ENCODE measurements around the gene MRGPRG. TPM values are rescaled to one million over a fixed set of nuclear protein-coding genes. Genes with fewer than 3 reads are reported as not detected.
"Not testable (repeated sequence)": the region's sequence is repeated elsewhere in the genome, so short reads cannot be mapped to it uniquely, and the experiment has no call there.

MRGPRG gene
- total and polyA plus RNA-seq, 2 donors from 2014 or later: not detected

- H3K9ac ChIP-seq (ENCODE audit: low read length in 3 of 3): no peak overlapping the region
- TF ChIP-seq CTCF (IDR thresholded peaks at IDR 0.05; ENCODE audit: borderline replicate concordance, extremely low read depth, insufficient read depth): no peak
- peaks cover 0 to 3% (median 0%) of the 10 kb centered on the region in 3 donors for H3K9me3 ChIP-seq (ENCODE audit: control insufficient read depth in 2 of 3, insufficient read depth in 1 of 3, low read length in 3 of 3)
- H3K27ac ChIP-seq (ENCODE audit: low read depth in 2 of 2, low read length in 2 of 2): no peak overlapping the region
- FAIRE-seq: no peak
- H3K27me3 ChIP-seq (ENCODE audit: control insufficient read depth, insufficient read depth, low read length): no peaks in the 10 kb centered on the region
- peak in 2 of 5 donors; percentile 39 to 46 for DNase-seq
- intact Hi-C loops (cut with DNase I): no loop called here
- no peak overlapping the region for H3K4me3 ChIP-seq (ENCODE audit: low read length in 3 of 3)
- H3K4me1 ChIP-seq (ENCODE audit: control insufficient read depth in 2 of 3, insufficient read depth in 2 of 3, low read depth in 1 of 3, low read length in 3 of 3): peaks cover 0 to 6% (median 5%) of the 10 kb centered on the region in 3 donors
- H3K36me3 ChIP-seq (ENCODE audit: control insufficient read depth in 2 of 3, insufficient read depth in 3 of 3, low read length in 3 of 3): no peaks in the 10 kb centered on the region
These were observed 47.6 kb downstream of the MRGPRG start for GRCh38 chr11:3170756-3171650.

- DNase-seq: peak in 2 of 5 donors; percentile 37 to 73
- no peak overlapping the region for H3K27ac ChIP-seq (ENCODE audit: low read depth in 2 of 2, low read length in 2 of 2)
- no peak overlapping the region for H3K9ac ChIP-seq (ENCODE audit: low read length in 3 of 3)
- peaks cover 0 to 9% (median 5%) of the 10 kb centered on the region in 3 donors for H3K4me1 ChIP-seq (ENCODE audit: control insufficient read depth in 2 of 3, insufficient read depth in 2 of 3, low read depth in 1 of 3, low read length in 3 of 3)
- no peaks in the 10 kb centered on the region for H3K27me3 ChIP-seq (ENCODE audit: control insufficient read depth, insufficient read depth, low read length)
- no peak for TF ChIP-seq CTCF (IDR thresholded peaks at IDR 0.05; ENCODE audit: borderline replicate concordance, extremely low read depth, insufficient read depth)
- H3K36me3 ChIP-seq (ENCODE audit: control insufficient read depth in 2 of 3, insufficient read depth in 3 of 3, low read length in 3 of 3): no peaks in the 10 kb centered on the region
- FAIRE-seq: no peak
- H3K4me3 ChIP-seq (ENCODE audit: low read length in 3 of 3): peak overlapping the region in 1 of 3 donors; percentile 57
- H3K9me3 ChIP-seq (ENCODE audit: control insufficient read depth in 2 of 3, insufficient read depth in 1 of 3, low read length in 3 of 3): peaks cover 0 to 3% (median 0%) of the 10 kb centered on the region in 3 donors
- intact Hi-C loops (cut with DNase I): no loop called here
These were observed 48.4 kb downstream of the MRGPRG start for GRCh38 chr11:3170044-3170755.

- Histone ChIP-seq H3K27me3 (ENCODE audit: control insufficient read depth, insufficient read depth, low read length) (no peaks in the 10 kb centered on the region), H3K9ac (ENCODE audit: low read length in 3 of 3) (peak overlapping the region in 1 of 3 donors; percentile 55), H3K27ac (ENCODE audit: low read depth in 2 of 2, low read length in 2 of 2) (no peak overlapping the region), H3K4me1 (ENCODE audit: control insufficient read depth in 2 of 3, insufficient read depth in 2 of 3, low read depth in 1 of 3, low read length in 3 of 3) (peaks cover 0 to 10% (median 5%) of the 10 kb centered on the region in 3 donors), H3K36me3 (ENCODE audit: control insufficient read depth in 2 of 3, insufficient read depth in 3 of 3, low read length in 3 of 3) (no peaks in the 10 kb centered on the region), H3K4me3 (ENCODE audit: low read length in 3 of 3) (peak overlapping the region in 2 of 3 donors; percentile 46 to 57), H3K9me3 (ENCODE audit: control insufficient read depth in 2 of 3, insufficient read depth in 1 of 3, low read length in 3 of 3) (peaks cover 0 to 3% (median 0%) of the 10 kb centered on the region in 3 donors)
- no peak for FAIRE-seq
- intact Hi-C loops (cut with DNase I): no loop called here
- TF ChIP-seq CTCF (IDR thresholded peaks at IDR 0.05; ENCODE audit: borderline replicate concordance, extremely low read depth, insufficient read depth): no peak
- DNase-seq: peak in 2 of 5 donors; percentile 46 to 80
These were observed 49.2 kb downstream of the MRGPRG start for GRCh38 chr11:3169255-3170043.

GRCh38 chr11:3168742-3169254 is 49.8 kb downstream of the MRGPRG start:
- peaks cover 0 to 12% (median 9%) of the 10 kb centered on the region in 3 donors for H3K4me1 ChIP-seq (ENCODE audit: control insufficient read depth in 2 of 3, insufficient read depth in 2 of 3, low read depth in 1 of 3, low read length in 3 of 3)
- H3K27ac ChIP-seq (ENCODE audit: low read depth in 2 of 2, low read length in 2 of 2); FAIRE-seq; H3K36me3 ChIP-seq (ENCODE audit: control insufficient read depth in 2 of 3, insufficient read depth in 3 of 3, low read length in 3 of 3); H3K27me3 ChIP-seq (ENCODE audit: control insufficient read depth, insufficient read depth, low read length); intact Hi-C loops (cut with DNase I); H3K9ac ChIP-seq (ENCODE audit: low read length in 3 of 3); H3K9me3 ChIP-seq (ENCODE audit: control insufficient read depth in 2 of 3, insufficient read depth in 1 of 3, low read length in 3 of 3): not testable (repeated sequence)
- DNase-seq: peak in 2 of 5 donors; percentile 29 to 41
- H3K4me3 ChIP-seq (ENCODE audit: low read length in 3 of 3): peak overlapping the region in 1 of 3 donors; percentile 57

Data from kidney (tissue), 14 donors.